ENCODE data around the gene CCDC38. TPM values are rescaled to one million over a fixed set of nuclear protein-coding genes. Genes with fewer than 3 reads are reported as not detected.

The CCDC38 gene
- total and polyA plus RNA-seq, 9 of the 15 experiments (the other 6 are each of a cell fraction or from before 2014, with no cell fraction given): not detected

- TF ChIP-seq HCFC1 (IDR thresholded peaks at IDR 0.05; ENCODE audit: low read depth, low read length) (no peak), DNMT1 (IDR thresholded peaks at IDR 0.05) (no peak), MAZ (CRISPR knock-in tag; conservative IDR thresholded peaks at IDR 0.05 in 1 of 2, IDR thresholded peaks at IDR 0.05 in 1 of 2) (no peak), DMBX1 (CRISPR knock-in tag; IDR thresholded peaks at IDR 0.05; ENCODE audit: borderline replicate concordance) (no peak), USF1 (CRISPR knock-in tag; IDR thresholded peaks at IDR 0.05) (no peak)
- TF ChIP-seq, protein P1, sequence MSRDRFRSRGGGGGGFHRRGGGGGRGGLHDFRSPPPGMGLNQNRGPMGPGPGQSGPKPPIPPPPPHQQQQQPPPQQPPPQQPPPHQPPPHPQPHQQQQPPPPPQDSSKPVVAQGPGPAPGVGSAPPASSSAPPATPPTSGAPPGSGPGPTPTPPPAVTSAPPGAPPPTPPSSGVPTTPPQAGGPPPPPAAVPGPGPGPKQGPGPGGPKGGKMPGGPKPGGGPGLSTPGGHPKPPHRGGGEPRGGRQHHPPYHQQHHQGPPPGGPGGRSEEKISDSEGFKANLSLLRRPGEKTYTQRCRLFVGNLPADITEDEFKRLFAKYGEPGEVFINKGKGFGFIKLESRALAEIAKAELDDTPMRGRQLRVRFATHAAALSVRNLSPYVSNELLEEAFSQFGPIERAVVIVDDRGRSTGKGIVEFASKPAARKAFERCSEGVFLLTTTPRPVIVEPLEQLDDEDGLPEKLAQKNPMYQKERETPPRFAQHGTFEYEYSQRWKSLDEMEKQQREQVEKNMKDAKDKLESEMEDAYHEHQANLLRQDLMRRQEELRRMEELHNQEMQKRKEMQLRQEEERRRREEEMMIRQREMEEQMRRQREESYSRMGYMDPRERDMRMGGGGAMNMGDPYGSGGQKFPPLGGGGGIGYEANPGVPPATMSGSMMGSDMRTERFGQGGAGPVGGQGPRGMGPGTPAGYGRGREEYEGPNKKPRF (IDR thresholded peaks at IDR 0.05; ENCODE audit: low read depth, low read length): no peak
- no peak for ATAC-seq
- CTCF ChIA-PET (ENCODE audit: low intra/inter-chr PET ratio): no interaction called here
Measured at GRCh38 chr12:95852133-95852532, 90.3 kb downstream of the CCDC38 start.

More at GRCh38 chr12:95852133-95852532, 90.3 kb downstream of the CCDC38 start:
- intact Hi-C loops (cut with micrococcal nuclease): no loop called here
- Histone ChIP-seq H3K4me2 (ENCODE audit: insufficient read depth, low read length) (no peak overlapping the region), H3K27ac (ENCODE audit: extremely low read depth, low read depth, low read length) (no peak overlapping the region), H3K9me1 (ENCODE audit: control insufficient read depth, insufficient read depth, low read length) (no peaks in the 10 kb centered on the region), H3K36me3 (ENCODE audit: control insufficient read depth, insufficient read depth, low read length) (no peaks in the 10 kb centered on the region), H2AFZ (ENCODE audit: low read depth, low read length) (no peak overlapping the region), H3K4me3 (no peak overlapping the region), H3K27me3 (ENCODE audit: control insufficient read depth in 2 of 2, insufficient read depth in 2 of 2, low read length in 2 of 2) (peaks cover 9 to 19% of the 10 kb centered on the region in 2 experiments), H4K20me1 (replicated peaks; ENCODE audit: control insufficient read depth, insufficient read depth, low read length) (no peaks in the 10 kb centered on the region), H3K9me3 (replicated peaks; ENCODE audit: control insufficient read depth, insufficient read depth, low read depth, low read length) (no peaks in the 10 kb centered on the region), H3K79me2 (ENCODE audit: control insufficient read depth, insufficient read depth, low read length) (no peaks in the 10 kb centered on the region), H3K4me1 (replicated peaks in 1 of 2; ENCODE audit: control insufficient read depth in 2 of 2, insufficient read depth in 2 of 2, low read length in 2 of 2) (no peaks in the 10 kb centered on the region), H3K9ac (ENCODE audit: insufficient read depth in 1 of 2, low read depth in 2 of 2, low read length in 2 of 2) (no peak overlapping the region)
- in situ Hi-C loops (cut with MboI): no loop called here
- POLR2A ChIA-PET: no interaction called here
- no TSS peak for BruUV-seq (replicated peaks)
- WGBS (ENCODE audit: insufficient coverage, low coverage, missing lambda C conversion rate): 0% methylated on average over 4 of the region's 4 CpGs
- no peak for DNase-seq (ENCODE audit: extremely low read depth in 1 of 4, low spot score in 3 of 4)
- FAIRE-seq: no peak
